Heart left ventricle (tissue), 16 donors: ENCODE results near the gene BTRC. TPM values are rescaled to one million over a fixed set of nuclear protein-coding genes. Genes with fewer than 3 reads are reported as not detected.

Experiments used
- ATAC-seq, 4 donors: fragments of 200-7000 bp; cut with Tn5 transposase; one replicate each; pipeline ENCODE4 v1.9.1; 2020 to 2022; ENCODE audit warnings: moderate library complexity in 4 of 4, mild to moderate bottlenecking in 3 of 4, moderate number of reproducible peaks in 1 of 4
- DNase-seq, 5 donors: peaks; one replicate each; pipeline ENCODE4 v3.0.0-alpha.2; 2020
- H3K27ac ChIP-seq, 12 donors: fragments of 200-600 bp; sonication (generic) in 4 of 12; one replicate each; pipeline versions ENCODE4 v1.5.0 to v1.8.0; 2016 to 2022; ENCODE audit warnings: mild to moderate bottlenecking in 2 of 12
- H3K27me3 ChIP-seq, 9 donors: fragments of 200-600 bp; sonication (generic) in 2 of 9; one replicate each; pipeline versions ENCODE4 v1.5.1 to v1.8.0; 2016 to 2022; ENCODE audit warnings: mild to moderate bottlenecking in 3 of 9
- H3K36me3 ChIP-seq, 9 donors: fragments of 200-600 bp; sonication (generic) in 2 of 9; one replicate each; pipeline versions ENCODE4 v1.5.0 to v1.8.0; 2018 to 2022; ENCODE audit warnings: mild to moderate bottlenecking in 2 of 9
- H3K4me1 ChIP-seq, 12 donors: fragments of 200-600 bp; sonication (generic) in 4 of 12; one replicate each; pipeline versions ENCODE4 v1.5.0 to v1.8.0; 2016 to 2022; ENCODE audit warnings: mild to moderate bottlenecking in 3 of 12
- H3K4me3 ChIP-seq, 12 donors: fragments of 200-600 bp; sonication (generic) in 4 of 12; one replicate each; pipeline versions ENCODE4 v1.5.0 to v1.8.0; 2017 to 2022; ENCODE audit warnings: mild to moderate bottlenecking in 9 of 12, moderate library complexity in 4 of 12
- H3K9me3 ChIP-seq, 12 donors: fragments of 200-600 bp; sonication (generic) in 4 of 12; one replicate each; pipeline versions ENCODE4 v1.5.0 to v1.8.0; 2016 to 2022; ENCODE audit warnings: mild to moderate bottlenecking in 1 of 12
- CTCF ChIP-seq, 12 donors: fragments of 200-600 bp; sonication (generic) in 4 of 12; IDR thresholded peaks; one replicate each; pipeline versions ENCODE4 v1.5.0 to v1.8.0; 2018 to 2022; ENCODE audit warnings: antibody characterized with exemption in 12 of 12, mild to moderate bottlenecking in 5 of 12
- POLR2A ChIP-seq, 2 donors: fragments of 450-650 bp; IDR thresholded peaks; one replicate each; pipeline ENCODE4 v1.6.1; 2017; ENCODE audit warnings: antibody characterized with exemption in 2 of 2, mild to moderate bottlenecking in 2 of 2, moderate library complexity in 2 of 2
- WGBS, 4 donors: extraction: QIAGEN DNeasy Blood & Tissue Kit in 2 of 4; methylation state at CpG; one replicate each; pipeline versions ENCODE4 v1.1.5 to v1.1.7; 2013 to 2018; 5-methylcytosine and 5-hydroxymethylcytosine counted together
- intact Hi-C, 10 donors: fragments of 100-400 bp; cut with DNase I; formaldehyde crosslinking; loops; one replicate each; pipeline versions ENCODE4 v1.11.1 to v1.14.2; 2022
- polyA plus RNA-seq, 2 donors: library from polyadenylated mRNA; stranded (reverse); fragments of 200-250 nt; gene quantifications; one replicate each; pipeline ENCODE4 v1.2.3, GENCODE V29; 2013
- total RNA-seq, 9 donors: library from RNA; depleted of rRNA in 2 of 9; stranded (reverse); fragments of >200 nt in 2 of 9; fragmentation: NEBNext Ultra II Directional in 3 of 9; extraction: Animal tissue kit (Norgen Biotek cat#: 25700) in 3 of 9; gene quantifications; one replicate each; pipeline versions ENCODE4 v1.1.0 to v1.2.4, GENCODE V29; 2016 to 2023
- donor health status: ischemic (EF 13 %, LVEDD 7.1; RV severe dilation, severe dysfunction).
- donor health status: healthy with polysubstance abuse.
- donor health status: DM: no; HTN: yes; CAD: no.
- donor health status: DM: no; HTN: no; CAD: no.
- donor health status: ischemic (EF 25% LVEDD 6.9; RV normal size, moderate dysfunction).
- donor health status: ischemic (EF 25% LVEDD 5.7; RV mildly dilated, moderate dysfunction).
- donor health status: healthy.
- donor health status: DM: yes; HTN: yes; CAD: no.
- donor health status: ischemic (EF 35%, LVEDD 5.7; RV mildly dilated, moderate dysfunction).
- donor health status: nonischemic (EF 11% LVEDD 7.7; RV severe dilation, severe dysfunction).
- donor health status: DM: yes; HTN: yes; CAD: no.
- donor health status: PGD.
- donor health status: ischemic (EF 29% LVEDD 5.4; RV normal size, mild dysfunction).
- donor health status: nonischemic (EF 23%, LVEDD 6.1; RV moderate dilation, normal function).

Gene BTRC
- total and polyA plus RNA-seq, 11 donors: 10.7 to 53.5 (median 32.1) TPM

- ATAC-seq: no peak
- DNase-seq: no peak
- intact Hi-C loops: no loop called here
- Histone ChIP-seq H3K9me3 (no peaks in the 10 kb centered on the region), H3K4me1 (peaks cover 0 to 8% (median 0%) of the 10 kb centered on the region in 12 donors), H3K36me3 (peaks cover 0 to 17% (median 0%) of the 10 kb centered on the region in 9 donors), H3K27me3 (no peaks in the 10 kb centered on the region), H3K27ac (no peak overlapping the region), H3K4me3 (no peak overlapping the region)
- TF ChIP-seq POLR2A (IDR thresholded peaks at IDR 0.05): no peak
- TF ChIP-seq CTCF (IDR thresholded peaks at IDR 0.05): no peak
- 92 to 97% (median 95%) methylated on average over 3 of the region's 3 CpGs for WGBS, 4 donors
These were observed 74.1 kb downstream of the BTRC start for GRCh38 chr10:101428036-101428435.

GRCh38 chr10:101429423-101429822 lies 75.5 kb downstream of the BTRC start:
- WGBS, 4 donors: 62 to 89% (median 82%) methylated on average over 3 of the region's 3 CpGs
- peaks cover 0 to under 1% (median 0%) of the 10 kb centered on the region in 12 donors for H3K4me1 ChIP-seq
- H3K4me3 ChIP-seq: no peak overlapping the region
- intact Hi-C loops: no loop called here
- peaks cover 0 to 20% (median 0%) of the 10 kb centered on the region in 9 donors for H3K36me3 ChIP-seq
- no peak for TF ChIP-seq POLR2A (IDR thresholded peaks at IDR 0.05)
- TF ChIP-seq CTCF (IDR thresholded peaks at IDR 0.05): no peak
- DNase-seq: no peak
- ATAC-seq: no peak
- no peak overlapping the region for H3K27ac ChIP-seq
- no peaks in the 10 kb centered on the region for H3K9me3 ChIP-seq
- H3K27me3 ChIP-seq: no peaks in the 10 kb centered on the region

GRCh38 chr10:101436302-101436701 lies 82.3 kb downstream of the BTRC start:
- H3K27me3 ChIP-seq: no peaks in the 10 kb centered on the region
- no peak for TF ChIP-seq POLR2A (IDR thresholded peaks at IDR 0.05)
- TF ChIP-seq CTCF (IDR thresholded peaks at IDR 0.05): no peak
- 96 to 99% (median 98%) methylated on average over 6 of the region's 6 CpGs for WGBS, 4 donors

GRCh38 chr10:101438881-101439391 lies 85.0 kb downstream of the BTRC start:
- no peak for ATAC-seq
- DNase-seq: no peak
- WGBS, 4 donors: 70 to 84% (median 81%) methylated on average over 5 of the region's 5 CpGs
- intact Hi-C loops: no loop called here
- no peaks in the 10 kb centered on the region for H3K9me3 ChIP-seq
- H3K4me1 ChIP-seq: peaks cover 0 to 12% (median 0%) of the 10 kb centered on the region in 12 donors
- no peaks in the 10 kb centered on the region for H3K36me3 ChIP-seq
- H3K27ac ChIP-seq: no peak overlapping the region
- no peak overlapping the region for H3K4me3 ChIP-seq
- H3K27me3 ChIP-seq: no peaks in the 10 kb centered on the region
- TF ChIP-seq POLR2A (IDR thresholded peaks at IDR 0.05) (no peak), CTCF (IDR thresholded peaks at IDR 0.05) (no peak)

More at GRCh38 chr10:101436302-101436701, 82.3 kb downstream of the BTRC start:
- no peak overlapping the region for H3K4me3 ChIP-seq
- H3K36me3 ChIP-seq: peaks cover 0 to 9% (median 0%) of the 10 kb centered on the region in 9 donors
- H3K9me3 ChIP-seq: no peaks in the 10 kb centered on the region
- H3K4me1 ChIP-seq: peaks cover 0 to 10% (median 0%) of the 10 kb centered on the region in 12 donors
- intact Hi-C loops: no loop called here
- H3K27ac ChIP-seq: no peak overlapping the region
- DNase-seq (no peak), ATAC-seq (no peak)
